Measurements from ENCODE around the gene MREG. TPM values are rescaled to one million over a fixed set of nuclear protein-coding genes. Genes with fewer than 3 reads are reported as not detected.

MREG gene, protein sequence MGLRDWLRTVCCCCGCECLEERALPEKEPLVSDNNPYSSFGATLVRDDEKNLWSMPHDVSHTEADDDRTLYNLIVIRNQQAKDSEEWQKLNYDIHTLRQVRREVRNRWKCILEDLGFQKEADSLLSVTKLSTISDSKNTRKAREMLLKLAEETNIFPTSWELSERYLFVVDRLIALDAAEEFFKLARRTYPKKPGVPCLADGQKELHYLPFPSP
- 25.4 TPM for polyA plus RNA-seq (ENCODE audit: insufficient read length)
- long read RNA-seq, donor 1, transcript MREG-201 (5 exons, 1,314 nt) = major isoform, 5 of 29 reads
- long read RNA-seq, donor 1, partial matches to known transcripts = 24 of 29 reads
- long read RNA-seq, donor 1, other reads (novel, unspliced or antisense) = 0 of 29 reads
- long read RNA-seq, donor 2, partial matches to known transcripts = 0 of 1 reads
- long read RNA-seq, donor 2, other reads (novel, unspliced or antisense) = 0 of 1 reads
- long read RNA-seq, donor 3, partial matches to known transcripts = 15 of 16 reads
- long read RNA-seq, donor 3, other reads (novel, unspliced or antisense) = 0 of 16 reads
- long read RNA-seq, donor 4 = 0 reads
- long read RNA-seq, donor 5, partial matches to known transcripts = 0 of 3 reads
- long read RNA-seq, donor 5, other reads (novel, unspliced or antisense) = 0 of 3 reads
- long read RNA-seq, donor 6, transcript MREG-201 (5 exons, 1,314 nt) = major isoform, 7 of 7 reads
- long read RNA-seq, donor 6, partial matches to known transcripts = 0 of 7 reads
- long read RNA-seq, donor 6, other reads (novel, unspliced or antisense) = 0 of 7 reads
- long read RNA-seq, donor 7, partial matches to known transcripts = 29 of 33 reads
- long read RNA-seq, donor 7, other reads (novel, unspliced or antisense) = 0 of 33 reads
- long read RNA-seq, donor 8, partial matches to known transcripts = 10 of 11 reads
- long read RNA-seq, donor 8, other reads (novel, unspliced or antisense) = 0 of 11 reads

- DNase-seq = peak; percentile 87
Observed at GRCh38 chr2:216013080-216013909, at the start of gene MREG. Gene MREG, minus strand, starts transcription at chr2:216013551. Its CDS starts 224 bp downstream, at chr2:216013327.

DNA sequence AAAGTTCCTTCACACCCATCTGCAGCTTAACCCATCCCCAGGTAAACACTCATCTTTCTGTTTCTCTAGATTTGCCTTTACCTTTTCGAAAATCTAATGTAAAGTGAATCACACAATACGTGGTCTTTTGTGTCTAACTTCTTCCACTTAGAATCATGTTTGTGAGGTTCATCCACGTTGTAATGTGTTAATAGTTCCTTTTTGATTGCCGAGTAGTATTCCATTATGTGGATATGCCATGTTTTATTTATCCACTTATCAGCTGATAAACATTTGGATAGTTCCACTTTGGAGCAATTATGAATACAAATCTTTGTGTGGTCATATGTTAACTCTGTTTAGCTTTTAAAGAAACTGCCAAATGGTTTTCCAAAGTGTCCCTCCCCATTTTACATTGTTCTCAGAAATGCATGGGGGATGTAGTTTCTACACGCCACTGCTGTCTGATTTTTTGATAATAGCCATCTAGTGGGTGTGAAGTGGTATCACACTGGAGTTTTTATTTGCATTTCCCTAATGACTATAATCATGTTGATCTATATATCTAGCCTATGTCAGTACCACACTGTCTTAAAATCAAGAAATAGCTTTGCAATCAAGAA lies 46.0 kb upstream of the MREG start:
- no peak for DNase-seq

- DNase-seq = peak; percentile 61
Observed at GRCh38 chr2:216057688-216058193, 44.4 kb upstream of the MREG start.

DNA sequence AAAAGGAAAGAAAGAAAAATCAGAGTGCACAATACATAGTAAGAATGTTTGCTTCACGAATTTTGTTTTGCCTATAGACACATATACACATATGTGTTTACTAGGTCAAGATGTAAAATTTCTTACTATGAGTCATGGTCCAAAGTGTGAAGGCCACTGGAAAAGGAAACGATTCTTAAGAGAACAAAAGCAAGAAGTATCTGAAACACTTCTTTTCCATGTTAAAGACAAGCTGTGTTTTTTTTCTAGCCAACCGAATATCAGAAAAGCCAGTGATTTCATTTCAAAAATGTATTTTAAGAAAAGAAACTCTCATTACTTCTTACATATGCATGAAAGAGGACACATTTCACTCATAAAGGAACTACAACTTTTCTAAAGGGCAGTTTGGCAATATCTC lies 43.4 kb upstream of the MREG start:
- no peak for DNase-seq

- no peak for DNase-seq
Observed at GRCh38 chr2:216055680-216056079, 42.3 kb upstream of the MREG start.

DNA sequence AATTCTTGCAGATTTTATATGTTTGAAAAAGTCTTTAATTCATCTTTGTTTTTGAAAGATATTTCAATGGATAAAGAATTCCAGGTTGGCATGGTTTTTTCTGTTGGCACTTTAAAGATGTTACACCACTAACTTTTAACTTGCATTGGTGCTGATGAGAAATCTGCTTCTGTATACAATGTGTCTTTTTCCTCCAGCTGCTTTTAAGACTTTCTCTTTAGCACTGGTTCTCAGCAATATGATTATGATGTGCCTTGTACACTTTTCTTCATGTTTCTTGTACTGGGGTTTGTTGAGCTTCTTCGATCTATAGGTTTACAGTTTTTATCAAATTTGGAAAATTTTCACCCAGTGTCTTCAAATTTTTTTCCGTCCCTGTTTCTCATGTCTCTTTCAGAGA lies 39.1 kb upstream of the MREG start:
- DNase-seq = no peak

GRCh38 chr2:216051350-216051749 lies 38.0 kb upstream of the MREG start:
- no peak for DNase-seq

DNA sequence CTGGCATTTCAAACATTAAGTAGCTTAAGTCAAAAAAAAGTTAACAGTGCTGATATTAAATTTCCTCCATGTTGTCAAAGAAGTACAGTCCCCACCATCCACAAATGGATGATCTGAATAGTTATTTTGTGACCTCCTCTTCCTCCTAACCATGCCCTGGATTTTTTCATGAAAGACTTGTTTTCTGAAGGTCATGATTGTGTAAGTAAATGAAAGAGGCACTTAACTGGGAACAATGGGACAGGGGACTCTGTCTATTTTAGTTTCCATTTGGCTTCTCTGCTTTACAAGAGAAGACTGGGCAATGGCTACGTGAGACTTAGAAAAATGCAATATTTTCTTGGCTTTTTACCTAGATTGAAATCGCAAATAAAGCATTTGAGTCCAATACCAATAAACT lies 36.1 kb upstream of the MREG start:
- DNase-seq = no peak

- no peak for DNase-seq
Observed at GRCh38 chr2:216047397-216047796, 34.0 kb upstream of the MREG start.

- no peak for DNase-seq
Observed at GRCh38 chr2:216044883-216045486, 31.6 kb upstream of the MREG start.

GRCh38 chr2:216043949-216044348 lies 30.6 kb upstream of the MREG start:
- DNase-seq = no peak

DNA sequence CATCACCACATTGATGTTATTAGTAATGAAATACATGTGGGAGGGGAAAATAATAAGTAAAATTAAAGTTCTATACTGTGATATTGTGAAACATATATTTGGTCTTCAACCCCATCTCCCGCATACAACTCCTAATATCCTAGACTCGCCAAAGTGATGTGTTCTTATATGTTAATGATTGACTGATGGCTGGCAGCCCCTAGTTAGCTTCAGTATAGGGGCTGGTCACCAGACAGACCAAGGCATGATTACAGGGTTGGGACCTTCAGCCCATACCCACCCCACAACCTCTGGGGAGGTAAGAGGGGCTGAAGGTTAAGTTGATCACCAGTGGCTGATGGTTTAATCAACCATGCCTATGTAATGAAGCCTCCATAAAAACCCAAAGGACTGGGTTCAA lies 28.1 kb upstream of the MREG start:
- DNase-seq = no peak

- DNase-seq = no peak
Observed at GRCh38 chr2:216039918-216040317, 26.6 kb upstream of the MREG start.

DNA sequence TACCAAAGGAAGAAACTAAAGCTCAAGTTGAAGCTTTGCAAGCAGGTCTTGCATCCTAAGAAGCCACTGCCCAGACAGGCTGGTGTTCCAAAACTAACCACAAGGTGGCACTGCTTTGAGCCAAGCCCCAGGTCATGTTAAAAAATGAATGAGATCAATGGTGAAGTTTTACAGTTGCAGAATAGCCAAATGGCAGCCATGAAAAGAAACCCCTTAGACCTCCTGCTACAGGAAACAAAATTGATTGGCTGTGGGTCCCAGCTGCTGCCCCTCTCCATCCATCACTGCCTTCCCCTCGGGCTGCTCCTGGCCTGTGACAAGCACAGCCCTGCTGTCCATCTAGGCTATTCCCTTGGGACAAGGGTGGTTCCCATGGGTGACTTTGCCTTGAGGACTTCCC lies 20.7 kb upstream of the MREG start:
- peak; percentile 63 for DNase-seq

DNA sequence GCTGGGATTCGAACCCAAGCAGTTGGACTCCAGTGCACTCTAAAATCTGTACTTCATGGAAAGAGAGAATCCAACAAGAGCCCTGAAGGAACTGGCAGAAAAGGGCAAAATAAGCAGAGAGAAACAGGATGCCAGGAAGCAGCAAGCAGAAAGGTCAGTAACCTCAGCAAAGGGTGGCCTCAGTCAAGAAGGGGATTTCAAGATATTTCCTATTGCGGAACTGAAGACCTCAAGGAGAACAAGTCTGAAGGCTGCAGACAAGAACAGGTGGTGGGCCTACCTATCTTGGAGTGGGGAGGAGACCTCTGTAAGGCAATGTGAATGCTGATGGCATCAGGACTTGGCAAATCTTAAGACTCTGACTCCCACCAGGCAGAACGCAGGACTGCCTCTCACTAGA lies 20.1 kb upstream of the MREG start:
- no peak for DNase-seq

DNA sequence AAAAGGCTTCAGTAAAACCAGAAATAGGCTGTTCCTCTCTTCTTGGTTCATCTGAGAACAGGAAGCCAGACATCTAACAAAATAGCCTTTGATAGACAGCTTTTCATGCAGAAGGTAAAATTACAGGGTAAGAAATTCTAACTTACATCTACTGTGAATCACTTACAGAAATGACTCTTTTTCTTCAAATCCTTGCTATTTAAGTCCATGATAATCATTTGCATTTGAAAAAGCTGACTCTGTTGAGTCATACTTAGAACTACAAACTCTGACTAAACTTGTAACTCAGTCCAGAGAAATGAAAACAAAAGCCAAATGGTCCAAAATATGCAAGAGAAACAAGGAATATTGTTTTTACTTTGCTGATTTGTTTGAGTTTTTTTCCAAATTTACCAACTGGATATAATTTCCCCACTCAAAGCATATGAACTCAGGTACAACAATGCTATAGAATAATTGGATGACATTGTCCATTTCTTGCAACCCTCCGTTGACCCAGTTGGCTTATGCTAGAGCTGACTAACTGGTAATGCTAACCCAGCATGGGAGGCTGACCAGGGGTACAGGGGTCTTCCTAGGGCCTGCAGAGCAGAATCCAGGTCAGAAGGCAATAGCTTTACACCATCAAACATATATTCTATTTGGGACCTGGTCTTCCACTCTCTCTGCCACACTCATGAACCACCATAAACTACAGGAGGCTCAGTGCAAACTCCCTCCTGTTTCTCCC lies 18.8 kb upstream of the MREG start:
- no peak for DNase-seq

DNA sequence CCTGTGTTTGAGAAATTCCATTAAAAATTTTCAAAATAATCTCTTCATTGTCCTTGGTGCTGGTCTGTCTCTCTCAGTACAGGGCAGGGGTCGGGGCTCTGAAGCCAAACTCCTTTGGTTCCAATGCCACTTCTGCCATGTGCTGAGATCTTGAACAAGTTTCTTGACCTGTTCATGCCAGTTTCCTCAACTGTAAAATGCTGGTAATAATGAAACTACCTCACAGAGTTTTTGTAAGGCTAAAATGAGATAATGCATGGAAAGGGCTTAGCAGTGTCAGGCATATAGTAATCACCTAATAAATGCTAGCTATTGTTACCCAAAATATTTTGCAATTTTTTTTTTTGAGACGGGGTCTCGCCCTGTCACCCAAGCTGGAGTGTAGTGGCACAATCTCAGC lies 16.9 kb upstream of the MREG start:
- DNase-seq = no peak

- DNase-seq = no peak
Observed at GRCh38 chr2:216029416-216030129, 16.2 kb upstream of the MREG start.

- DNase-seq = no peak
Observed at GRCh38 chr2:216024779-216025336, 11.5 kb upstream of the MREG start.
